ENCODE measurements around the gene KBTBD13. TPM values are rescaled to one million over a fixed set of nuclear protein-coding genes. Genes with fewer than 3 reads are reported as not detected.
A peak's percentile ranks its signal among the peaks of the same experiment; 100 is the strongest.

Gene KBTBD13
- total RNA-seq, 4 donors from 2014 or later, result not detected

- Histone ChIP-seq H3K4me3 (no peak overlapping the region), H3K27ac (peak overlapping the region in 2 of 4 donors; percentile 40 to 86), H3K36me3 (no peaks in the 10 kb centered on the region), H3K4me1 (peaks cover 0 to 29% (median 2%) of the 10 kb centered on the region in 4 donors), H3K27me3 (peaks cover 13% of the 10 kb centered on the region), H3K9me3 (no peaks in the 10 kb centered on the region)
- 70 to 80% methylated on average over 2 to 5 of the region's 5 CpGs for WGBS, 2 donors (ENCODE audit: low coverage in 1 of 2)
- intact Hi-C loops (cut with DNase I; ENCODE audit: low total_unique reads) (no loop called here), in situ Hi-C loops (cut with MboI; ENCODE audit: low pct_ligation_motif_present in 1 of 4, low pct_unique_long_range_greater_than_20kb in 1 of 4, low sequenced_read_pairs in 3 of 4) (no loop called here)
- DNase-seq, result no peak
- TF ChIP-seq POLR2A (IDR thresholded peaks at IDR 0.05) (no peak), CTCF (IDR thresholded peaks at IDR 0.05) (no peak), EP300 (IDR thresholded peaks at IDR 0.05; ENCODE audit: low read depth) (no peak), POLR2AphosphoS5 (IDR thresholded peaks at IDR 0.05) (no peak)
These were observed 13.8 kb upstream of the KBTBD13 start for GRCh38 chr15:65062726-65063125.

GRCh38 chr15:65066001-65066634 lies 10.4 kb upstream of the KBTBD13 start:
- in situ Hi-C loops (cut with MboI; ENCODE audit: low pct_ligation_motif_present in 1 of 4, low pct_unique_long_range_greater_than_20kb in 1 of 4, low sequenced_read_pairs in 3 of 4), result no loop called here
- Histone ChIP-seq H3K36me3 (no peaks in the 10 kb centered on the region), H3K4me1 (peaks cover under 1 to 49% (median 20%) of the 10 kb centered on the region in 4 donors), H3K27ac (peak overlapping the region; percentile 85 to 90 (median 86)), H3K4me3 (peak overlapping the region in 3 of 4 donors; percentile 42 to 50 (median 43)), H3K9me3 (no peaks in the 10 kb centered on the region), H3K27me3 (peaks cover 18% of the 10 kb centered on the region)
- no peak for DNase-seq
- TF ChIP-seq POLR2A (IDR thresholded peaks at IDR 0.05) (no peak), EP300 (IDR thresholded peaks at IDR 0.05; ENCODE audit: low read depth) (no peak), CTCF (IDR thresholded peaks at IDR 0.05) (no peak), POLR2AphosphoS5 (IDR thresholded peaks at IDR 0.05) (no peak)
- WGBS, 2 donors (ENCODE audit: low coverage in 1 of 2), result 55 to 69% methylated on average over 3 of the region's 3 CpGs
- intact Hi-C loops (cut with DNase I; ENCODE audit: low total_unique reads), result no loop called here

- Histone ChIP-seq H3K36me3 (no peaks in the 10 kb centered on the region), H3K27me3 (peaks cover 18% of the 10 kb centered on the region), H3K4me1 (peaks cover 3 to 53% (median 26%) of the 10 kb centered on the region in 4 donors), H3K27ac (peak overlapping the region; percentile 85 to 90 (median 86)), H3K9me3 (no peaks in the 10 kb centered on the region), H3K4me3 (peak overlapping the region; percentile 32 to 50 (median 42))
- WGBS, 2 donors (ENCODE audit: low coverage in 1 of 2), result 48 to 63% methylated on average over 5 to 9 of the region's 9 CpGs
- in situ Hi-C loops (cut with MboI; ENCODE audit: low pct_ligation_motif_present in 1 of 4, low pct_unique_long_range_greater_than_20kb in 1 of 4, low sequenced_read_pairs in 3 of 4) (no loop called here), intact Hi-C loops (cut with DNase I; ENCODE audit: low total_unique reads) (loop anchor here (1.0 kb wide), 1 partner anchor 22 kb away; no protein-coding TSS in a partner anchor)
- TF ChIP-seq EP300 (IDR thresholded peaks at IDR 0.05; ENCODE audit: low read depth) (no peak), POLR2AphosphoS5 (IDR thresholded peaks at IDR 0.05) (no peak), CTCF (IDR thresholded peaks at IDR 0.05) (no peak), POLR2A (IDR thresholded peaks at IDR 0.05) (no peak)
- DNase-seq, result no peak
These were observed 9.8 kb upstream of the KBTBD13 start for GRCh38 chr15:65066635-65067316.

GRCh38 chr15:65067317-65067644 lies 9.3 kb upstream of the KBTBD13 start:
- H3K27me3 ChIP-seq, result peaks cover 18% of the 10 kb centered on the region
- no peaks in the 10 kb centered on the region for H3K36me3 ChIP-seq
- intact Hi-C loops (cut with DNase I; ENCODE audit: low total_unique reads) (loop anchor here (1.0 kb wide), 1 partner anchor 21 kb away; no protein-coding TSS in a partner anchor), in situ Hi-C loops (cut with MboI; ENCODE audit: low pct_ligation_motif_present in 1 of 4, low pct_unique_long_range_greater_than_20kb in 1 of 4, low sequenced_read_pairs in 3 of 4) (no loop called here)
- no peaks in the 10 kb centered on the region for H3K9me3 ChIP-seq
- peak overlapping the region; percentile 85 to 90 (median 86) for H3K27ac ChIP-seq
- no peak for DNase-seq
- H3K4me1 ChIP-seq, result peaks cover 3 to 56% (median 30%) of the 10 kb centered on the region in 4 donors
- peak overlapping the region; percentile 32 to 50 (median 42) for H3K4me3 ChIP-seq
- 19 to 24% methylated on average over 4 to 8 of the region's 8 CpGs for WGBS, 2 donors (ENCODE audit: low coverage in 1 of 2)
- TF ChIP-seq EP300 (IDR thresholded peaks at IDR 0.05; ENCODE audit: low read depth) (no peak), POLR2AphosphoS5 (IDR thresholded peaks at IDR 0.05) (no peak), POLR2A (IDR thresholded peaks at IDR 0.05) (no peak), CTCF (IDR thresholded peaks at IDR 0.05) (no peak)

All from transverse colon (tissue), 4 donors.